ENCODE results near the gene CDC37.
A peak's percentile ranks its signal among the peaks of the same experiment; 100 is the strongest.

CDC37 gene

DNA sequence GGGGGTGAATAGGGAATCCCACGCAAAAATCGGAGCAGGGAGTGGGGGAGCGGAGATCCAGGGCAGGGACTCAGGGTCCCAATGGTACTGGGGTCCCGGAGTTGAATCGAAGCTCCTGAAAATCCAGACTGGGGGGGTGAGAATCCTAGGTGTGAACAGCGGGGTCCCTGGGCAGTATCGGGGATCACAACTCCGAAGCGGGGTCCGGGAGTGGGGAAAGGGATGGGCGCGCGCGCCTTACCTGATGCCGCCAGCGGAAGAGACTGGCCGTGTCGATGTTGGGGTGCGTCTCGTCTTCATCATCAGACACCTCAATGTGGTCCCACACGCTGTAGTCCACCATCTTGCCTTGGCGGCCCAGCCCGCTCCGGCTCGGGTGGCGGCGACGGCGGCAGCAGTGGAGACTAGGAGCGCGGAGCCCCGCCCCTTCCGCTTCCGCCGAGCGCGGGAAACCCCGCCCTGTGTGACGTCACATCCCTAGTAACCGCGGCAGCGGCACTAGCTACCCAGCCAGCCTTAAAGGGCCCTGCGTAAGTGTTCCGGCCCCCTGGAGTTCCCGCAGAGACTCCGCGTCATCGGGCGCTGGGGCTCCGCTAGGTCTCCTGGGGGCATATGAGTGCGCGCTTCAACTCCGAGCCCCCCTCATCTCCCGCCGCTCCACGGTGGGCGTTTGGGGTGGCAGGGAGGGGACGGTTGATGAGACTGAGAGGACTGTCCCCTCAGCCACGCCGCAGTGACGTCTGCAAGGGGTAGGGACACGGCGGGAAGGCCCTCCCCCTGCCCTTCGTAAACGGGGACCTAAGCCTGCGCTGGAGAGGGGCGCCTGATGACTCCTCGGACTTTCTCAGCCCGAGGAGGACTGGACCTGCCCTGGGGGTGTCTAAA, at the start of gene CDC37:
TSS of gene CDC37 (minus strand) at position 406 of the 885 bp plus-strand sequence. CDS start at position 343, 63 bp downstream.
- DNase-seq, result peak; percentile 57 to 94

DNA sequence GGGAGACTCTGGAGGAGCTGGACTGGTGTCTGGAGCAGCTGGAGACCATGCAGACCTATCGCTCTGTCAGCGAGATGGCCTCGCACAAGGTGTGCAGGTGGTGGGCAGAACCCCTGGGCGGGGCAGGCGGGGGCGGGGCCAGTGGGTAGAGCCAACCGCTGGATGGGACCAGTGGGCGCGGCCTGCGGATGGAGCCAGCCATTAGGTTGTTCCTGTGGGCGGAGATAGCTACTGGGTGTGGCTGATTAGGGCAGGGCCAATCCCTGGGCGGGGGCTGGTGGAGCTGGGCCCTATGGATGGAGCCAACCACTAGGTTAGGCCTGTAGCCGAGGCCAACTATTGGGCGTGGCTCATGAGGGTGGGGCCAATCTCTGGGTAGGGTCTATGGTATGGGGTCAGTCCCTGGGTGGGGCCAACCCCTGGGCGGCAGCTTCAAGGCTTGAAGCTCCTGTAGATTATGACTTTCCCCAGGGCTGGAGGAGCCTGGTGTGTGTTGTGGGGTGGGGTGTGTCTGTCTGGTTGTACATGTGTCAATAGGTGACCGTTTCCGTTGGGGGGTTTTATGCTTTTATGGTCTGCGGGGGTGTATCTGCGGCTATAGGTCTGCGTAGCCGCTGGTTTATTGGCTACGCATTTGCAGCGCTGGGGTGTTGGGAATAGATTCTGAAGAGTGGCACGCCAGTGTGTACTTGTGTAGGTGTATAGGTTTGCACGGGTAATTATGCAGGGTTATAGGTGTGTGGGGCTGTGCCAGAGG, 47.7 kb upstream of the CDC37 start:
- peak; percentile 57 to 88 for DNase-seq

DNA sequence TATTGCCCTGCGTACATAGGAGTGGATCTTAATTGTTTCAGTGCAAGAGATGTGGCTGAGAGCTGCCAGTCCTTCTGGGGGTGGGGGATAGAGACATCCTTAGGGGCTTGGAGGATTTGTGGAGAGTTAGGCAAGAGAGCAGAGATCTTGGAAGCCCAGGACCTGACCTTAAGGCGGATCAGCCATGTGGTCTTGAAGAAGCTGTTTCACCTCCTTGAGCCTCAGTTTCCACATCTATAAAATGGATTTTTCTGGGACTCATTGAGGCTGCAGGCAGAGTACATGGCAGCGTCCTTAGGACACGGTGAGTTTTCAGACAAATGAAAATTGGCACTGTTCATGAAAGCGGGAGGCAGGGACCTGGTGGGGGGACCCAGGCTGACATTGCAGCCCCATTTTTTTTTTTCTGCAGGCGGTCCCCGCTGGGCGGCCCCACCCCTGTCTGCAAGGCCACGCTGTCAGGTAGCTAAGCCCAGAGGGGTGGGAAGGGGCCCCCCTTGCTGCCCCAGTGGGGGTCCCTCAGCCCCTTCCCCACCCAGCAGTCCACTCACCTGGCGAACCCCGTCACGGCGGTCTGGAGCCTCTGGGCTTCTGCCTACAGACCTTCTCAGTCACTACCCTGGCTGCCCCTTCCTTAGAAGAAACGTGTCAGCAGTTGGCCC, 47.0 kb upstream of the CDC37 start:
- no peak for DNase-seq

DNA sequence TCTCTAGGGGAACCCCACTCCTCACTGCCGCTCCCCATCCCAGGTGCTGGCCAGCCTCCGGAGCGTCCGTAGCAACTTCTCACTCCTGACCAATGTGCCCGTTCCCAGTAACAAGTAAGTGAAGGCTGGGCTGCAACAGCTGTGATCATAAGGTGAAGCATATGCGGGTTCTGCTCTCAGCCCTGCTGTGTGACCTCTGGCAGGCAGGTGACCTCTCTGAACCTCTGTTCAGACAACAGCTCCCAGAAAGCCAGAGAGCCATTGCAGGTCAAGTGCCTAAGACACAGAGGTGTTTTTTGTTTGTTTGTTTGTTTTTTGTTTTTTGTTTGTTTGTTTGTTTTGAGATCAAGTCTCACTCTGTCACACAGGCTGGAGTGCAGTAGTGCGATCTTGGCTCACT, 45.7 kb upstream of the CDC37 start:
- DNase-seq, result no peak

DNA sequence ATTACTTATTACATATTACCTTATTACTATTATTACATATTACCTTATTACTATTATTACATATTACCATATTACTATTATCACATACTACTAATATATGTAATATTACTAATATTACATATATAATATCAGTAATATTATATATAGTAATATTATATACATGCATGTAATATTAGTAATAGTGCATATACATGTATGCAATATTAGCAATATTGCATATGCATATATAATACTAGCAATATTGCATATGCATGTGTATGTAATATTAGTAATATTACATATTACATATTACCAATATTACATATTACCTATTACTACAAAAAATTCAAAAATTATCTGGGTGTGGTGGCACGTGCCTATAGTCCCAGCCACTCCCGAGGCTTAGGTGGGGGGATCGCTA, 39.4 kb upstream of the CDC37 start:
- no peak for DNase-seq

DNA sequence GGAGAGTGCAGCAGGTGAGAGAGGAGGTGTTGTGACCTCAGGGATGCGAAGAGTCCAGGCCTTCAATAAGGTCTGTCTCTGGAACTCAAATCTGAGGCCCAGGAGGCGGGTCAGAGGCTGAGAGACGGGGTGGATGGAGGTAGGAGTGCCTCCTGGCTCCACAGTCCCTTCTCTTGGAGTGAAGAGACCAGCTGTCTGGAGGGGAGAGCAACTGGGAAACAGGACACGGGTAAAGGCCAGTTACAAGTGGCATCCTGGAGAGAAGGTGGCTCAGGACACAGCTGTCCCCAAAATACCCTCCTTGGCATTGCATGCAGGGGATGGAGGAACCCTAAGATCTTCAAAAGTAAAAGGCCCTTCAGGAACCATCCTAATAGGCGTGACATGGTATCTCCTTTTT, 36.2 kb upstream of the CDC37 start:
- no peak for DNase-seq

DNA sequence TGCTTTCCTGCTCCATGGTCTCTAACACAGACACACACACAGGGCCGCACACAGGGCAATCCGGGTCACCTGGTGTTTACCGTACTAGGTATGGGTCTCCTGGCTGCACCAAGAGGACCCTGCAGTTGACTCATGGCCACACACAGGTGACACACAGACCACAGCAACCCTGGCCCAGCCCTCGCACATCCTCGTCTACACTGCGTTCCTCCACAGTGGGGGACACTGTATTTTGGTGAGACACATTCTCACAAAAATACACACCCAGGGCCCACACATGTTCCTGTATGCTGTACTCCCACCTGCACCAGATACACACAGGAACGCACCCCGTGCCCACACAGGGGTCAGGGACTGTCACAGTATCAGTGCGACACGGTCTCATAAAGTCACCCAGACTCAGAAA, 29.8 kb upstream of the CDC37 start:
- DNase-seq, result no peak

DNA sequence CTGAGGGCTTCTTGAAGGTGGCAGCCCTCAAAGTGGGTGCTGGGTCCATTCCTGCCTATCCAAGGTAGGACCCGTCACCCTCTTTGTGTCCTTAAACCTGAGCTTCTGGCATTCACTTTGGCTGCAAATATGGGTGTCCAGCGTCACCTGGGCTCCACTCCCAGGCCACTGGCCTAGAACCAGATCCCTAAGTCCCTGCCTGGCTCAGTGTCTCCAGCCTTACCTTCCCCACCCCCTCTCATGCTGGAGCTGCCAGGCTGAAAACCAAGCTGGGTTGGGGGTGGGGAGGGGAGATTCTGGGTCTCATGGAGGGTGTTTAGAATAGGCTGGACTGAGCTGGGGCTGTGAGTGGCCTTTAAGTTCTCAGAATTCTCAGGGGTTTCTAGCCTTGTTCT, 29.4 kb upstream of the CDC37 start:
- DNase-seq, result no peak

DNA sequence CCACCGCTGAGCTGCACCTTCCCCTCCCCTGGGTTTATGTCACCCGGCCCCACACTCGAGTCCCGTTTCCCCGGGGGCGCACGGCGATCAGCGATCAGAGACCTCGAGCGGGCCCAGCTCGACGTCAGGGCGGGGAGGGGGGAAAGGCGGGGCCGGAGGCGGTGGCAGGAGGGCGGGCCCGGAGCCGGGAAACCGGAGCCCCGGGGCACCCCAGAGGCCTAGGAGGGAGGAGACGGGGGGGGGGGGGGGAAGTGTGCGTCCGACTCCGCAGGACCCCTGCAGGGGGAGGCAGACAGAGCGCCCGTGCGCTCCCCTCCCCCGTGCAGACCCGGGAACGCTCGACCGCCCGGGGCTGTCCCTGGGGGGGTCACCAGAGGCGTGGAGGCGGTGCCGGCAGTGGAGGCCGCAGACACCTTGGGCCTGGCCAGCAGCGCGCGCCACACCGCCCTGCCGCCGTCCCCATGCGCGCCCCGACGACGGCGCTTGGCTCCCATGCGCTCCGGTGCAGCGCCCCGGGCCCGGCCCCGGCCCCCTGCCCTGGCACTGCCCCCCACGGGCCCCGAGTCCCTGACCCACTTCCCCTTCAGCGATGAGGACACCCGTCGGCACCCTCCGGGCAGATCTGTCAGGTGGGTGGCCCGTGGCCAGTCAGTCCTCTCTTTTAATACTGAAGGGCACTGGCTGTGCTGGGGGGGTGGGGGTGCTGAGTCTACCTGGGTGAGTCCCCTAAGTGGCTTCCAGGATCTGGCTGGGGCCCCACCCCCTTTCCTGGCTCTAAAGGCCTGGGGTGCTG, 28.8 kb upstream of the CDC37 start:
- peak in 1 of 2 experiments; percentile 7 for DNase-seq

DNA sequence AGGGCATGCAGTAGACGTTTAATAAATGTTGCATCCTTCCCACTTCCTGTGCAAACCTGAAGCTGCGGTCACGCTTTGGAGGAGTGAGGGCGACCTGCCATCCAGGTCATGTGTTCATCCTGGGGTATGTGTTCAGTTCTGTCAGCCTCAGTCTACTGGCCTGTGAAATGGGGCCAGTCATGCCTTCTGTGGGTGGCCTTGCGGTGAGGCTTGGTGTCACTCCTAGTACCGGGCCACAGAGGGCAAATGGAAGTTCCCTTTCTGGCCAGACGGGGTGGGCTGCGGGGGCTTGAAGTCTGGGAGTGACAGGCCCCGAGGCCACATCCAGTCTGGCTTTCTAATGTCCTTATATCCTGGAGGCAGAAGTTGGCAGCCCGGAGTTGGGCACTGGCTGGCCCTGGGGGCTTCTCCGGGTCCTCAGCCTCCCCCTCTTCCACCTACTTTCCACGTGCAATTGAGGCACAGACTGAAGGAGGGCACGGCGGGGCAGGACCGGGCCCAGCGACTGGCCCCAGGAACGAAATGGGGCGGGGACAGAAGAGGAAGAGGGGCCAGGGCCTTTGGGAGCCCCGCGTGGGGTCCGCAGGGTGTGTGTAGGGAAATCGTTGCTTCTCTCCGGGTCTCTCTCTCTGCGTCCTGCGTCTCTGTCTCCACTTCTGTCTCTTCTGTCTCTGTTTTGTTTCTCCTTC, 28.1 kb upstream of the CDC37 start:
- no peak for DNase-seq

DNA sequence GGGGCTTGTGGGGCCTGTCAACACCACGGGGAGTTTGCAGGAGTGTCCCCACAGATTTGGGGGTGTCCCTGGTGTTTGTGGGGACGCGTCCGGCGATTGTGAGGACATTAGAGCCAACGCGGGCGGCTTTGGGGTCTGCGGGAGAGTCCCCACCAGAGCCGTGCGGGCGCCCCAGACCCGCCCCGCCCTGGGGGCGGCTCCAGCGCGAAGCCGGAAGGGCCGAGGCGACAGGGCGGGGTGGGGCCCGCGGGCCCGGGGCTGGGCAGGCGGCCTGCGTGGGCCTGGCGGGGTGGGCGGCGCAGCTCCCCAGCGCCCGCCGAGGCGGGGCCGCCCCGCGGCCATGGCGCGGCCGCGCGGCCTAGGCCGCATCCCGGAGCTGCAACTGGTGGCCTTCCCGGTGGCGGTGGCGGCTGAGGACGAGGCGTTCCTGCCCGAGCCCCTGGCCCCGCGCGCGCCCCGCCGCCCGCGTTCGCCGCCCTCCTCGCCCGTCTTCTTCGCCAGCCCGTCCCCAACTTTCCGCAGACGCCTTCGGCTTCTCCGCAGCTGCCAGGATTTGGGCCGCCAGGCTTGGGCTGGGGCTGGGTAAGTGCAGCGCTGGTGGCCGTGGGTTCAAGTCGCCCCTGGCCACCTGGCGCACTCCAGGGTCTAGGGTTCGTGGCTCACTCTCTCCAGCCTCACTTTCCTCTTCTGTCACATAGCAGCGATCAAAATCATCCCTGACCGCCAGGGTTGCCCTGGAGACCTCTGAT, 27.3 kb upstream of the CDC37 start:
- DNase-seq, result peak in 1 of 2 experiments; percentile 13

DNA sequence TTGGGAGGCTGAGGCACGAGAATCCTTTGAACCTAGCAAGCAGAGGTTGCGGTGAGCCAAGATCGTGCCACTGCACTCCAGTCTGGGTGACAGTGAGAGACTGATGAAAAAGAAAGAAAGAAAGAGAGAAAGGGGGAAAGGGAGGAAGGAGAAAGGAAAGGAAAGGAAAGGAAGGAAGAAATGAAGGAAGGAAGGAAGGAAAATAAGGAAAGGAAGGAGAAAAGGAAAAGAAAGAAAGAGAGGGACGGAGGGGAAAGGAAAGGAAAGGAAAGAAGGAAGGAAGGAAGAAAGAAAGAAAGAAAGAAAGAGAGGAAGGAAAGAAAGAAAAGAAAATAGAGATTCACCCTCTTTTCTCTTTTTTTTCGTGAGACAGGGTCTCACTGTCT, 25.6 kb upstream of the CDC37 start:
- DNase-seq, result no peak

DNA sequence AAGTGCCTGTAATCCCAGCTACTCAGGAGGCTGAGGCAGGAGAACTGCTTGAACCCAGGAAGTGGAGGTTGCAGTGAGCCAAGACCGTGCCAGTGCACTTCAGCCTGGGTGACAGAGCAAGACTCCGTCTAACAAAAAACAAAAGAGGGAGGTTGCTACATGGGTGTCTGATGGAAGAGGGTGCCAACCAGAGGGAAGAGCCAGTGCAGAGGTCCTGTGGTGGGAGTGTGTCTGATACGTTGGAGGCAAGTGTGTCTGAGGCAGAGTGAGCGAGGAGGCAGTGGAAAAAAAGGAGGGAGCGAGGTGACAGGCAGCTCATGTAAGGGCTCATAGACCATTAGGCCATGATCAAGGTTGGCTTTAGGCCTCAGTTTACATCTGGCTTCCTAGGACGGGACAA, 23.8 kb upstream of the CDC37 start:
- DNase-seq, result no peak

DNA sequence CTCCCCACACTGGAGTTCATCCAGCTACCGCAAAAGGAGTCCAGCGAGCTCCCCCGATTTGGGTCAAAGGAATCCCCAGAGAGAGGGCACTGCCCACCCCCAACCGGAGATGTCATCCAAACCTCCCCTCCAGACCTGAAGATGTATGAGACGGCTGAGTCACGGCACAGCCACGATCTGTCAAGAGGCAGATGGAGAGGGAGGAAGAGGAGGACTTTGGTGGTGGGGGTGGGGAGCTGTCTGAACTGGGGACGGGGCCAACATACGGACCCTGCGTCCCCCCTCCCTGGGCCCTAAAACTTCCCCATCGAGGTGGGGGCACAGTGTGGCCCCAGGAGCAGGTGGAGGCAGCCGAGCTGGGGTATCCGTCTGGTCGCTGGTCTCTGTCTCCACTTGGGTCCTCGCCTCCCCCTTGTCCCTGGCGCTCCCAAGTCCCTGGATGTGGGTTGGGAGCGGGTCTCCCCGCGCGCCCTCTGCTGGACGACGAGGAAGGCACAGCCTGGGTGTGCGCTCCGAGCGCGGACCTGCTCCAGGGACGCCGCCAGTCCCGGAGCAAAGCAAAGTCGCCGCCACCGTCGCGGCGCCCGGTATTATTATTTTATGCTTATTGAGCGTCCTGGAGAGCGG, 20.8 kb upstream of the CDC37 start:
- peak in 1 of 2 experiments; percentile 62 for DNase-seq

DNA sequence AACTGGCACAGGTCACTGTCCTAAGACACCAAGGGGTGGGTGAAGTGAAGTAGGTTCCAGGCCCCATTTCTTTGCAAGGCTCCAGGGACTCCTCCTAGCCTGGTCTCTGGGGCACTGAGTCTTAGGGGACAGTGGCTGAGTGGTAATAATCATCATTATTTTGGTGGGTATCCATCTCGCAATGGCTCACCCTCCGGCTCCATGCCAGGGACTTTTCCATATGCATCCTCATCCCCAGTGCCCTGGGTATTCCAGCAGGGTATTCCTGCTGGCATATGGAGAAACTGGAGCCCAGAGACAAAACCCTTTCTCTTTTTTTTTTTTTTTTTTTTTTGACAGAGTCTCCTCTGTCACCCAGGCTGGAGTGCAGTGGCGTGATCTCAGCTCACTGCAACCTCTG, 19.5 kb upstream of the CDC37 start:
- DNase-seq, result no peak

DNA sequence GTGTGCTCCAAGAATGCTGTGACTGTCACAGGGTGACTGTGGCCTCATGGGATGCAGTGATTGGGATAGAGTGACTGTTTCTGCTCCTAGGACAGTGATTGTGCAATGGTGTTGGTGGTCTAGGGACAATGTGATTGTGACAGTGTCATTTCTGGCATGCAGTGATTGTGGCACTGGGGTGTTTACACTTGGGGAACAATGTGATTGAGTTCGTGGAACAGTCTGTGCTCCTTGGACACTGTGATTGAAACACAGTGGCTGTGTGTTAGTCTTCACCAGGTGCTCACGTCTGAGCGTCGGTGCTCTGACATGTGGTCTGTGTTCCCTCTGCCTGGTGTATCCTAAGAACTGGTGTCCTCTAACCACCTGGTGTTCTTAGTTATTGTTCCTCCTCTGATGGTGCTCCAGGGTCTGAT, 18.7 kb upstream of the CDC37 start:
- no peak for DNase-seq

DNA sequence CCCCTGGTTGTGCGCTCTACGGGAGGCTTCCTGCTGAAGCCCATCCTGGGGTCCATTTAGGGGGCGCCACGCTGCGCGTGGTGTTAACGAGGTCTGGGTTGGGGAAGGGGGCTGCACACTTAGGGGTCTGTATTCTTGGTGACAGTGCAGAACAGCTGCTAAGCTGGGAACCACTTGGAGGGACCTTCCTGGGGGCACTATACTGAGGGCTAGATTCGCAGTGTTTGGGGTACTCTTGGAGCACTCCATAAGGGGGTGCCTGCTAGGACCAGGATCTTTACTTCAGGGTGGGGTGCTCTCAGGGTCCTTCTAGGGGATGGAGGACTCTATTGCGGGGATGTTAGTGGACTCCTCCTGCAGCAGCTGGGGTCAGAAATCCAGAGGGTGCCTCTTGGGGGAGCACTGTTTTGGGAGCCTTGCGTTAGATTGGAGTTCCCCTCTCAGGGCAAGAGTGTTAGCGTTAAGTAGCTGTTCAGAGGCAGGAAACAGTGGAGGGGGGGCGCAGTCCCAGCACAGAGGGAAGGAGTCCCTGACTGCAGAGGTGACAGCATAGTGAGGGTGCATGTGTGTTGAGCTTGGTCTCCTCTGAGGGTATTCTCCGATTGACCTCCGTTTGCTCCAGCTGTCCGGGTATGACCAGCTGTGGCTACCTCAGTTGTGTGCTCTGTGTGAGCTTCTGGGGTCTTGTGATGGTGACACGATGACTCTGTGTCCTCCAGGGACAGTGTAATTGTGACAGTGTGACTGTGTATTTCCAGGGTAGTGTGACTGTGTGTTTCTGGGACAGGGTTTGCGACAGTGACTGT, 18.1 kb upstream of the CDC37 start:
- DNase-seq, result no peak

DNA sequence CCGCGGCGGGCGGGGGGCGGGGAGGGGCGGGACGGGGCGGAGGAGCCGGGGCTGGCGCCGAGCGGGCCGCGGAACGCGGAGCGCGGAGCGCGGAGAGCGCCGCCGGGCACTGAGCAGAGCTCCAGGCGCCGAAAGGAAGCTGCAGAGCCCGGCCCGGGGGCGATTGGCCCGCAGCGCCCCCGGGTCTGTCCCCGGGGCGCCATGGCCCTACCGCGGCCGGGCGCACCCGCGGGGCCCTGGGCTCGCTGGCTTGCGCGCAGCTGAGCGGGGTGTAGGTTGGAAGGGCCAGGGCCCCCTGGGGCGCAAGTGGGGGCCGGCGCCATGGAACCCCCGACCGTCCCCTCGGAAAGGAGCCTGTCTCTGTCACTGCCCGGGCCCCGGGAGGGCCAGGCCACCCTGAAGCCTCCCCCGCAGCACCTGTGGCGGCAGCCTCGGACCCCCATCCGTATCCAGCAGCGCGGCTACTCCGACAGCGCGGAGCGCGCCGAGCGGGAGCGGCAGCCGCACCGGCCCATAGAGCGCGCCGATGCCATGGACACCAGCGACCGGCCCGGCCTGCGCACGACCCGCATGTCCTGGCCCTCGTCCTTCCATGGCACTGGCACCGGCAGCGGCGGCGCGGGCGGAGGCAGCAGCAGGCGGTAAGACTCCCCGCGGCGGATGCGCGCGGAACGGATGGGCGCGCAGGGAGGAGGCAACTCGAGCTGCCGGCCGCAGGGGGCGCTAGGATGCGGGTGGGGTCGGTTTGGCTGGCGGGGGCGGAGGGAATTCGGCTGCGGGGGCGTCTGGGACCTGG, 17.3 kb upstream of the CDC37 start, which contains the start of gene PDE4A:
TSS of gene PDE4A (plus strand) at position 95 of the 796 bp plus-strand sequence. CDS start at position 322, 227 bp downstream.
- DNase-seq, result peak in 1 of 2 experiments; percentile 20
